ENCODE measurements around the gene LRR1.
"Not testable (repeated sequence)": the region's sequence is repeated elsewhere in the genome, so short reads cannot be mapped to it uniquely, and the experiment has no call there.

LRR1 gene

DNA sequence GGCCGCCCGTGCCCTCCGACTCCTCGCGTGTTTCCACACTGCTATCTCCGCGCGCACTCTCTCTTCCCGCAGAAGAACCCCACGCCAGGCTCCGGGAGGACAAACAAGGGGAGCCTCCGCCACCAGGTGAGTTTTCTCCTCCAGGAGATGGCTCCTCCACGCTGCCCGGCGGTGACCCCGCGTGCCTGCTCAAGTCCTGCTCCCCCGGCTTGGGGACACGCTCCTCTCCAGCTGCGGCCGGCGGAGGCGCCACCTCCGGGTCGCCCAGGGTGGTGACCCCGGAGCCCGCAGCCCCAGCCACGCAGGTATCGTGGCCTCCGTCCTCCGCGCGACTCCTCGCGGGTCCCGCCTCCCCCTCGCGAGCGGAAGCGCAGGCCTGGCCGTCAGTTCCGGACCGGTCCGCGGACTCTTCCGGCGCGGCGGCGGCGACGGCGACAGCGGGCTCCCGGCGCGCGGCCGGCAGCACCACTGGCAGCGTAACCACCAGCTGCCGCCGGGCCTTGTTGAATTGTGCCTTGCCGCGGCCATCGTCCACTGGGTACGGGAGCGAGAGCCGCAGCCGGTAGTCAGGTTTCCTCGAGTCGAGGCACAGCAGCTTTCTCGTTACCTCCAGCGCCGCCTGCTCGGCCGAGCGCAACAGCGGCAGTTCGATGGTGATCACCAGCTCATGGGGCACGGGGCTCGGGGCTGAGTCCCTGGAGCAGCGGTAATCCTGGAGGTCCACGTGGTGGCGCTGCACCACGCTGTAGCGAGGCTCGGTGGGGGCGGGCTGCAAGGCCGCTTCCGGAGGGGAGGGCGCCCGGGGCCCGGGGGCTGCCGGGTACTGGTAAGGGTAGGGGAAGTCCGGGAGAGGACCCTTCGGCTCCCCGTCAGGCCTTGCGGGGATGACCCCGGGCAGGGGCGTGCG, 35.2 kb downstream of the LRR1 start:
- DNase-seq (ENCODE audit: low spot score) = peak; percentile 87

DNA sequence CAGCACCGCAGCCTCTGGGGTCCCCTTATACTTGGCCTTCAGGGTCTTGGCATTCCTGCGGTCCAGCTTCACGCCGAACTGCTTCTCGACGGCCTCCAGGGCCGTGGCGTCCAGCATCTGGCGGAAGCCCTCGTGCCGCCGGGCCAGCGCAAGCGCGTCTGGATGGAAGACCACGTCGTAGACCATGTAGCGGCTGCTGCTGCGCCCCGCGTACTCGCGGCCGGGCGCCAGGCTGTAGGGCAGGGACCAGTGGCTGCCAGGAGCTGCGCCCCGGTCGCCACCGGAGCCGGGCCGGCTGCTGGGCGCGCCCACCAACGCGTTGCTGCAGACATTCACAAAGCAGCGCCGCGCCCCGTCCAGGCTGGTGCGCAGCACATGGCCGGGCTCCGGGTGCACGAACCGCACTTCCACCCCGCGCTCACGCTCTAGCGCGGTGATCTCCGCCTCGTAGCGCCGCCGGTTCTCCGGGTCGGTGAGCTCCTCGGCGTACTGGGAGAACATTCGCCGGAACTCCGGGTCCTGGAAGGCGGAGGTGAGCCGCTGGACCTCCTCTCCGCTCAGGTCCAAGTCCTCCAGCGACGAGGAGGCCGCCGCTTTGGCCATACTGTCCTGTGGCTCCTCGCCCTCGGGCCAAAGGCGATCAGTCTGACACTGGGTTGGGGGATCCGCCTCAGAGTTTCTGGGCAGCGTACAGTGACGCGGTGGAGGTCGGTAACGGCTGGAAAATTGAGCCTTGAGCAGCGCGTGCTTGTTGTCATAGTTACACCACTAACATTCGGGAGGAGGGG, 36.0 kb downstream of the LRR1 start, which contains the start of gene DNAAF2:
TSS of gene DNAAF2 (minus strand) at position 698 of the 788 bp plus-strand sequence. CDS start at position 603, 95 bp downstream.
- DNase-seq (ENCODE audit: low spot score) = peak; percentile 66

DNA sequence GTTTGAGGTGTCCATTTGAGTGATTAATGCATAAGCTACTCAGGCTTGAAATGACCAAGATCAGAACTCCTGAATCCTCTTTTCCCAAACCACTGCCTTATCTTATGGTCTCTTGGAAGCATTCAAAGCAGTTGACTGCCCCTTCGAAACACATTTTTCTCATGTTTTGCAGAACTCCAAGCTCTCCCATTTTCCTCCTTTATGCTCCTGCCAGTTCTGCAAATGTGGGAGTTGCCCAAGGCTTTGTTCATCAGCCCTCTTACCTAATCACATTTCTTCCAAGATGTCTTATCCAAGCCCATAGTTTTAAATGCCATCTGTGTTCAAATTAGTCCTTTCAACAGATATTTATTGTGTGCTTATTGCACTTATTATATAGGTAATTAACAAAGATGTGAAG, 38.1 kb downstream of the LRR1 start:
- no peak for DNase-seq (ENCODE audit: low spot score)

DNA sequence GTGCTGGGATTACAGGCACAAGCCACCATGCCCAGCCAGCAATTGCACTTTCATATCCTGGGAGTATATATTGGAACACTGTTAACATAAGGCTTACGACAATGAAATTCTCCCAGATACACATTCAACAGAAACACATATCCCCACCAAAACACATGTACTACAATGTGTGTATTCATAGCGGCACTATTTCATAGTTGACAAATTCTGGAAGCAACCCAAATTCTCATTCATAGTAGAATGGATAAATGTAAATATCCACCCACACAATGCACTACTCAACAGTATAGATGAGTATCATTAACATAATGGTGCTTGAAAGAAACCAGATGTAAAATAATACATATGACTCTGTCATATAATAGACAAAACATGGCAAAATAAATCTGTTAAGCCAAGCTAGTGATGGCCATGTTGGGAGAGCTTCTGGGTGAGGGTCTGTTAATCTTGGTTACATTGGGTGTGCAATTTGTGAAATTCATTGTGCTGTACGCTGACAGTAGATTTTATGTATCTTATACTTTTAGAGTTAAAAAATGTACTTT, 38.9 kb downstream of the LRR1 start:
- no peak for DNase-seq (ENCODE audit: low spot score)

DNA sequence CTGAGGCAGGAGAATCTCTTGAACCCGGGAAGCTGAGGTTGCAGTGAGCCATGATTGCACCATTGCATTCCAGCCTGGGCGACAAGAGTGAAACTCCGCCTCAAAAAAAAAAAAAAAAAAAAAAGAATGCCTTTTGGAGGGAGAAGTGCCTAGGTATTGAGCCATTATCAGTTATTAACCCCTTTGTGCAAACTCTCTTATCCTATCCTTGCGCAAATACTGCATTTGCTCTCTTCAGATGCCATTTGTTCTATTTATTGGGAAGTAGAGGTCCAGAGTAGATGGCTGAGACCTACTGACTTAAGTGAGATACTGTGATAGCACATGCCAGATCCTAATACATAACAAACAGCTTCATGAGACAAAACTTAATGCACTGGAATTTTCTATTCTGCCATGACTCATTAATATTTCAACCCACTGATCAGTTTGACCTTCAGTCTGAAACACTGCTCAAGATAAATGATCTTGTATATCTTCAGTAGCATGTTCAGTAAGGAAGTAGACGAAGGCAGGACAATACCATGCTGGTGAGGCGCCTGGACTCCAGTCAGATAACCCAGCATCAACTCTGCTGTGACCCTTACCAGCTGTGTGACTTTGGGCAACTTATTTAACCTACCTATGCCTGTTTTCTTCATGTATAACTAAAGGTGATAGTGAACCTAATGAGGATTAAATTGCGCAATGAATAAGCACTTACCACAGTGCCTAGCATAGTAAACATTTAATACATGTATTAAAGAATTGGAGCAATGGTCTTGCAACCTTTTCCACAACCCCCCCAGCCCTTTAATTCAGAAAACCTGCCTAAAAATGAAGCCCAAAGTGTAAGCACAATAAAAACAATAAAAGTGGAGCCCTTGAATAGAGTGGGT, 42.0 kb downstream of the LRR1 start:
- DNase-seq (ENCODE audit: low spot score) = no peak

DNA sequence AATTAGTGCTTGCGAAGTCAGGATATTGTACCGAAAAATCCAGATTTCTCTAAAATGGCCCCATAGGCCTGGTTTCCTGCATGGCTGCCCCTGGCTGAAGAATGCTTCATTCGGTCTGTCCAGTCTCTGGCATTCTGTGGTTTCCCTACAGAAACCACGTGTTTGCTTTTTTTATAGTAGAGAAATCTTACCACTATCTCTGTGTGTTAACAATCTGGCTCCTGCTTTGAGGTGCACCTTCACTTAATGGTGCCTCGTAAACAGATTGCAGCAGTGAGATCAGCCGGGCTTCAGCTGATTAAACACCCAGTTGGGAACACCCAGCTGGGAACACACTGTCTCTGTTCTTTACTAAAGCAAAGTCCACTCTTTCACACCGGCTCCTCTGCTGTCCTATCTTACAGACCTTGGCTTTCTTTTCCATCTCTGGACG, 43.0 kb downstream of the LRR1 start:
- no peak for DNase-seq (ENCODE audit: low spot score)

DNA sequence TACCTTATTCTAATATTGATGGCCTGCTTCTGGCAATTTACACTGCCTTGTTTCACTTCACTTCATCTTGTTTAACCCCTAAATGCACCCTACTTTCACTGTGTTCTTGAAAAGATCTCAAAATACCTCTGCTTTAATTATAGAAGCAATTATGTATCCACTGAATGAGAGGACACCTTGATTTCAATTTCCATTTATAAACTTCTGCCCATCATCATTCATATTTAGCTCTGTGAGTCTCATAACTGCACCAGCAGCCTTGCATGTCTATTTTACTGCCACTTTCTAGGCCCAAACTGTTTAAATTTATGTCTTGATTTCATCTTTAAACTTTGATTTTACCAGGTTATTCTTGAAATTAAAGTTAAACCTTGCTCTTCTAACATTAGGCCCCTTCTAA, 43.4 kb downstream of the LRR1 start:
- DNase-seq (ENCODE audit: low spot score) = no peak

DNA sequence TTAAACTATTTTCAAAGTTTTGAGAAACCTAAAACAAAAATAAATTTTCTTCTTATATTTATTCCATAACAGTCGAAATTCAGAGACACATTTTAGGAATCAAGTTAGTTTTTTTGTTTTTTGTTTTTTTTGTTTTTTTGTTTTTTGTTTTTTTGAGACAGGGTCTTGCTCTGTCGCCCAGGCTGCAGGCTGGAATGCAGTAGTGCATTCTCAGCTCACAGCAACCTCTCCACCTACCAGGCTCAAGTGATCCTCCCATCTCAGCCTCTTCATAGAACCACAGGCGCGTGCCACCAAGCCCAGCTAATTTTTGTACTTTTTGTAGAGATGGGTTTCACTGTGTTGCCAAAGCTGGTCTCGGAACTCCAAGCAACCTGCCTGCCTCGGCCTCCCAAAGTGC, 54.8 kb downstream of the LRR1 start:
- no peak for DNase-seq (ENCODE audit: low spot score)

DNA sequence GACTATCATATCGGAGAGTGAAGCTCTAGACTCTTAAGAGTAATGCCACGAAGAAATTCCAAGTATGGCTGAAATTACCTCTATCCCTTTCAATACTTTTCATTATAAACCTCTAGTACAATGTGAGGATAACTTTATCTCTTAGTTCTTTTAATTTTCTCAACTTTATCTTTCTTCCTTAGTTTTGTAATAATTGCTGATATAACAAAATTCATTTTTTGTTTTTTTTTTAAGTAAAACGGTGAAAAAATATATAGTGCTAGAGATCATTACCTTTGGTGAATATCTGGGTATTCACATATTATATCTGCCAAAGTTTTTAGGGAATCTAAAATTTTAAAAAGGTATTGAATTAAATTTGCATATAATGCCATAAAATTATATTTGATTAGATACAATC, 55.8 kb downstream of the LRR1 start:
- no peak for DNase-seq (ENCODE audit: low spot score)

DNA sequence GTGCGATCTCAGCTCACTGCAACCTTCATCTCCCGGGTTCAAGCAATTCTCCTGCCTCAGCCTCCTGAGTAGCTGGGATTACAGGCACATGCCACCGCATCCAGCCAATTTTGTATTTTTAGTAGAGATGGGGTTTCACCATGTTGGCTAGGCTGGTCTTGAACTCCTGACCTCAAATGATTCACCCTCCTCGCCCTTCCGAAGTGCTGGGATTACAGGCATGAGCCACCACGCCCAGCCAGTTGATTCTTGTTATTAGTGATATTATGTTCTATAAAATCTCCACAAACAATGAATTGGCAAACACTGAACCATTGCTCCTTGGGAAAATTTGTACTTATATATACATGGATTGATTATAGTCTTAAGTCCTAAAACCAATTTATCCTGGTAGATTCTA, 58.8 kb downstream of the LRR1 start:
- DNase-seq (ENCODE audit: low spot score) = not testable (repeated sequence)

DNA sequence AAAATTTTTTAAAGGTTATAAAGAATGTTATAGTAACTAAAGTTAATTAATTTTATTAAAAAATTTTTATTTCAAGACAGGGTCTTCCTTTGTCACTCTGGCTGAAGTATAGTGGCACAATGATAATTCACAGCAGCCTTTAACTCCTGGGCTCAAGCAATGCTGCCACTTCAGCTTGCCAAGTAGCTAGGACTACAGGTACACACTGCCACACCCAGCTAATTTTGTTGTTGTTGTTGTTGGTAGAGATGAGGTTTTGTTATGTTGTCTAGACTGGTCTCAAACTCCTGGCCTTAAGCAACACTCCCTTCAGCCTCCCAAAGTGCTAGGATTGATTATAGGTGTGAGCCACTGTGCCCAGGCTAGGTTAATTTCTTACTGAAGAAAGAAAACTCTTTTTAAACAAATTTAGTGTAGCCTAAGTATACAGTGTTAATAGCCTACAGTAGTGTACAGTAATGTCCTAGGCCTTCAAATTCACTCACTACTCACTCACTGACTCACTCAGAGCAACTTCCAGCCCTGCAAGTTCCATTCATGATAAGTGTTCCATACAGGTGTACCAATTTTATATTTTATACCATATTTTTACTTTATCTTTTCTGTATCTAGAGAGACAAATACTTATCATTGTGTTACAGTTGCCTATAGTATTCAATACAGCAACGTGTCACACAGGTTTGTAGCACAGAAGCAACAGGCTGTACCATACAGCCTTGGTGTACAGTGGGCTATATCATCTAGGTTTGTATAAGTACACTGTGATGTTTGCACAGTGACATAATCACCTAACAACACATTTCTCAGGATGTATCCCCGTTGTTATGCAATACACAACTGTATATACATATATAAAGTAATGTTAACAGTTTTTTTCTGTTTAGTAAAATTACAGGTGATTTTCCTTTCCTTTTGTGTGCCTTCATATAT, 61.1 kb downstream of the LRR1 start:
- no peak for DNase-seq (ENCODE audit: low spot score)
